Astrocyte (in vitro differentiated cells and primary cell): ENCODE measurements around the gene PIGU. TPM values are rescaled to one million over a fixed set of nuclear protein-coding genes. Genes with fewer than 3 reads are reported as not detected.

ENCODE experiments used
- DNase-seq: peaks from one replicate; pipeline ENCODE4 v3.0.0-alpha.2; 2010; ENCODE audit warnings: low read depth
- FAIRE-seq: peaks from 2 replicates; lab custom pipeline; 2011; peaks lifted over from hg19 to GRCh38; lab: Jason Lieb, UNC
- H2AFZ ChIP-seq: 2 replicates; pipeline ENCODE4 v1.6.0; 2012; ENCODE audit warnings: low read depth, low read length, inconsistent platforms
- H3K27ac ChIP-seq: 2 replicates; pipeline ENCODE4 v1.5.1; 2011; ENCODE audit warnings: low read depth, low read length, inconsistent platforms
- H3K27me3 ChIP-seq: 2 replicates; pipeline ENCODE4 v1.6.0; 2011; ENCODE audit warnings: low read length, inconsistent platforms; ENCODE audit not compliant: insufficient read depth
- H3K36me3 ChIP-seq: 2 replicates; pipeline ENCODE4 v1.5.1; 2011; ENCODE audit warnings: low read length, inconsistent platforms; ENCODE audit not compliant: insufficient read depth
- H3K4me1 ChIP-seq: 2 replicates; pipeline ENCODE4 v1.5.1; 2011; ENCODE audit warnings: low read length, inconsistent platforms; ENCODE audit not compliant: insufficient read depth
- H3K4me2 ChIP-seq: 2 replicates; pipeline ENCODE4 v1.6.0; 2012; ENCODE audit warnings: low read length, inconsistent platforms
- H3K4me3 ChIP-seq: 2 replicates; pipeline ENCODE4 v1.5.1; 2011; ENCODE audit warnings: low read depth, mild to moderate bottlenecking, low read length, inconsistent platforms; ENCODE audit not compliant: insufficient read depth
- H3K79me2 ChIP-seq: 2 replicates; pipeline ENCODE4 v1.6.0; 2012; ENCODE audit warnings: mild to moderate bottlenecking, low read length, inconsistent platforms; ENCODE audit not compliant: insufficient read depth
- H3K9ac ChIP-seq: 2 replicates; pipeline ENCODE4 v1.6.0; 2012; ENCODE audit warnings: mild to moderate bottlenecking, low read length, inconsistent platforms
- H3K9me3 ChIP-seq: 2 replicates; pipeline ENCODE4 v1.5.1; 2012; ENCODE audit warnings: low read depth, mild to moderate bottlenecking, low read length, inconsistent platforms; ENCODE audit not compliant: insufficient read depth
- H4K20me1 ChIP-seq: 2 replicates; pipeline ENCODE4 v1.6.0; 2012; ENCODE audit warnings: low read length, inconsistent platforms; ENCODE audit not compliant: insufficient read depth
- H3K27ac Mint-ChIP-seq: one replicate; pipeline ENCODE4 v1.8.0; 2021; ENCODE audit warnings: mild to moderate bottlenecking, mixed read lengths; ENCODE audit not compliant: unreplicated experiment
- H3K27me3 Mint-ChIP-seq: one replicate; pipeline ENCODE4 v1.8.0; 2021; ENCODE audit warnings: low read depth, mixed read lengths; ENCODE audit not compliant: unreplicated experiment
- H3K36me3 Mint-ChIP-seq: one replicate; pipeline ENCODE4 v1.8.0; 2021; ENCODE audit warnings: low read depth, mixed read lengths; ENCODE audit not compliant: unreplicated experiment
- H3K4me1 Mint-ChIP-seq: one replicate; pipeline ENCODE4 v1.8.0; 2021; ENCODE audit warnings: low read depth, mixed read lengths; ENCODE audit not compliant: unreplicated experiment
- H3K4me3 Mint-ChIP-seq: one replicate; pipeline ENCODE4 v1.8.0; 2021; ENCODE audit warnings: mild to moderate bottlenecking, moderate library complexity, mixed read lengths; ENCODE audit not compliant: unreplicated experiment
- H3K9me3 Mint-ChIP-seq: one replicate; pipeline ENCODE4 v1.8.0; 2021; ENCODE audit warnings: mild to moderate bottlenecking, mixed read lengths; ENCODE audit not compliant: unreplicated experiment
- EZH2 ChIP-seq: IDR thresholded peaks from 2 replicates; pipeline ENCODE4 v1.6.1; 2012; ENCODE audit warnings: mild to moderate bottlenecking, low read length, inconsistent platforms; ENCODE audit not compliant: insufficient read depth
- total RNA-seq: library from RNA; stranded (reverse); gene quantifications from 2 replicates; pipeline ENCODE4 v1.2.1, GENCODE V29; 2021
- TF ChIP-seq, protein P1 (sequence below): IDR thresholded peaks from 2 replicates; pipeline ENCODE4 v1.5.1; 2011; ENCODE audit warnings: low read depth, mild to moderate bottlenecking, inconsistent platforms, low read length, moderate library complexity; ENCODE audit not compliant: insufficient read depth

Gene PIGU
- total RNA-seq, 1 donor from 2014 or later: 16.7 TPM

DNA sequence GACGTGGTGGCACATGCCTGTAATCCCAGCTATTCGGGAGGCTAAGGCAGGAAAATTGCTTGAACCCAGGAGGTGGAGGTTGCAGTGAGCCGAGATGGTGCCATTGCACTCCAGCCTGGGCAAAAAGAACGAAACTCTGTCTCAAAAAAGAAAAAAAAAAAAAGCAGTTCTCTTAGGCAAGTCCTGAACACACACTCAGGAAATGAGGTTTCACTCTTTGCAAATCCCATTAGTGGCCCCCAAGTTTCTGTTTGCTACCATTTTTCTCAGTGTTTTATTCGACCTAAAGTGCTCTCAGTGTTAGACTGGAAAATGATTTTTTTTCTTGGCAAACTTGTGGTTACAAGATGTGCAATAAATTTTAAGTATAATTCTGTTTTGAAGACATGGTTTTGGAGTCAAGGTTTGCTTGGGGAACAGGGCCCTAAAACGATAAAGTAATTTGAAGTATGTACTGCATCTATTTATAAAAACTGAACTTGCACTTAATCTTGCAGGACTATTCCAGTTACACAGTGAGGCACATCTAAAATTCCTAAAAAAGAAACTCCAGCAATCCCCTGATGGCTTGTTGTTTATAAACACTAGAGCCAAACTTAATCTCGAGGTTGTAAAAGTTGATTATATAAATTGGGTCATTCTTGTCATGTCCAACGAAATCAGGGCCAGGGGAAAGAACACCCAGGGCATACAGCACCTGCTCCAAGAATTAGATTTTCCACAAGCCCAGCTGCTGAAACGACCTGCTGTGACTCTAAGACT lies 75.8 kb downstream of the PIGU start:
- Mint-ChIP-seq H3K36me3 (peaks cover 2% of the 10 kb centered on the region), H3K9me3 (no peaks in the 10 kb centered on the region), H3K27me3 (peaks cover 1% of the 10 kb centered on the region), H3K4me1 (no peaks in the 10 kb centered on the region), H3K4me3 (no peak overlapping the region), H3K27ac (no peak overlapping the region)
- FAIRE-seq (no peak), DNase-seq (no peak)
- H3K4me3 ChIP-seq: no peak overlapping the region
- H2AFZ ChIP-seq: no peak overlapping the region
- H3K4me2 ChIP-seq: no peak overlapping the region
- H4K20me1 ChIP-seq: no peaks in the 10 kb centered on the region
- no peaks in the 10 kb centered on the region for H3K9me3 ChIP-seq
- no peaks in the 10 kb centered on the region for H3K27me3 ChIP-seq
- no peak overlapping the region for H3K9ac ChIP-seq
- H3K36me3 ChIP-seq: no peaks in the 10 kb centered on the region
- H3K79me2 ChIP-seq: no peaks in the 10 kb centered on the region
- H3K4me1 ChIP-seq: peaks cover 6% of the 10 kb centered on the region
- TF ChIP-seq, protein P1, sequence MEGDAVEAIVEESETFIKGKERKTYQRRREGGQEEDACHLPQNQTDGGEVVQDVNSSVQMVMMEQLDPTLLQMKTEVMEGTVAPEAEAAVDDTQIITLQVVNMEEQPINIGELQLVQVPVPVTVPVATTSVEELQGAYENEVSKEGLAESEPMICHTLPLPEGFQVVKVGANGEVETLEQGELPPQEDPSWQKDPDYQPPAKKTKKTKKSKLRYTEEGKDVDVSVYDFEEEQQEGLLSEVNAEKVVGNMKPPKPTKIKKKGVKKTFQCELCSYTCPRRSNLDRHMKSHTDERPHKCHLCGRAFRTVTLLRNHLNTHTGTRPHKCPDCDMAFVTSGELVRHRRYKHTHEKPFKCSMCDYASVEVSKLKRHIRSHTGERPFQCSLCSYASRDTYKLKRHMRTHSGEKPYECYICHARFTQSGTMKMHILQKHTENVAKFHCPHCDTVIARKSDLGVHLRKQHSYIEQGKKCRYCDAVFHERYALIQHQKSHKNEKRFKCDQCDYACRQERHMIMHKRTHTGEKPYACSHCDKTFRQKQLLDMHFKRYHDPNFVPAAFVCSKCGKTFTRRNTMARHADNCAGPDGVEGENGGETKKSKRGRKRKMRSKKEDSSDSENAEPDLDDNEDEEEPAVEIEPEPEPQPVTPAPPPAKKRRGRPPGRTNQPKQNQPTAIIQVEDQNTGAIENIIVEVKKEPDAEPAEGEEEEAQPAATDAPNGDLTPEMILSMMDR: no peak
- no peak for TF ChIP-seq EZH2
- H3K27ac ChIP-seq: no peak overlapping the region

DNA sequence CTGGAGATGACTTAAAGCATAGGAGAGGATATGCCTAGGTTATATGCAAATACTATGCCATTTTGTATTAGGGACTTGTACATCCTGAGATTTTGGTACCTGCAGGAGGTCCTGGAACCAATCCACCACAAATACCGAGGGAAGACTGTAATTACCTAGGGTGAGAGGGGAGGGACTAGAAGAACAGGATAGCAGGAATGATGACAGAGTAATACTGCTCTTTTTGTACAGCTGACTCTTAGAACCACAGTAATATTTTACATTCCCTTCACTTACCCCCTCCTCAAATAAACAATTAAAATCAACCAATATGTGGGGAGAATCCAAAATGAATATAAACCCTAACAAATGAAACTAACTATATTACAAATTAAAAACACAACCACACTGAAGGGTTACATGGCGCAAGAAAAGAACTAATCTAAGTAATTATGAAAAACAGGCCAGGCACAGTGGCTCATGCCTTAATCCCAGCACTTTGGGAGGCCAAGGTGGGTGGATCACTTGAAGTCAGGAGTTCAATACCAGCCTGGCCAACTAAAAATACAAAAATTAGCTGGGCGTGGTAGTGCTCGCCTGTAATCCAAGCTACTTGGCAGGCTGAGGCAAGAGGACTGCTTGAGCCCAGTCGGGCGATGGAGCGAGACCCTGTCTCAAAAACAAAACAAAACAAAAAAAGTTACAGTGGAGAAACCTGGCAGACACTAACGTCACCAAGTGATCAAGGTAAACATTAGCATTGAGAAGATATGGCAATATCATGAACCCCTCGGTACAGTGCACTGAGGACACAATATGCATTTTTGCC lies 81.3 kb downstream of the PIGU start:
- TF ChIP-seq, protein P1: no peak
- no peak for TF ChIP-seq EZH2
- no peaks in the 10 kb centered on the region for H4K20me1 ChIP-seq
- no peaks in the 10 kb centered on the region for H3K36me3 ChIP-seq
- H3K9ac ChIP-seq: no peak overlapping the region
- H3K36me3 Mint-ChIP-seq: no peaks in the 10 kb centered on the region
- no peak overlapping the region for H3K4me2 ChIP-seq
- no peaks in the 10 kb centered on the region for H3K27me3 ChIP-seq
- no peaks in the 10 kb centered on the region for H3K4me1 Mint-ChIP-seq
- no peak overlapping the region for H2AFZ ChIP-seq
- H3K4me3 ChIP-seq: no peak overlapping the region
- DNase-seq (no peak), FAIRE-seq (no peak)
- no peak overlapping the region for H3K4me3 Mint-ChIP-seq
- no peaks in the 10 kb centered on the region for H3K27me3 Mint-ChIP-seq
- no peaks in the 10 kb centered on the region for H3K9me3 ChIP-seq
- no peaks in the 10 kb centered on the region for H3K79me2 ChIP-seq
- no peak overlapping the region for H3K27ac Mint-ChIP-seq
- H3K9me3 Mint-ChIP-seq: no peaks in the 10 kb centered on the region
- H3K27ac ChIP-seq: no peak overlapping the region
- H3K4me1 ChIP-seq: no peaks in the 10 kb centered on the region
